Endothelial cell of umbilical vein (primary cell): ENCODE measurements around the gene TUBB2A. TPM values are rescaled to one million over a fixed set of nuclear protein-coding genes. Genes with fewer than 3 reads are reported as not detected.

ENCODE experiments used
- BruUV-seq: library from RNA; stranded (reverse); fragments of 400-500 nt; replicated peaks from 2 replicates; lab custom pipeline; 2021; lab: Mats Ljungman, UMichigan
- CTCF ChIA-PET: fragments of 300-600, 350-600 bp; sonication (Branson Sonifier 250); formaldehyde crosslinking; loops from one replicate; lab custom pipeline; 2021; ENCODE audit warnings: antibody characterized with exemption, inconsistent platforms; lab: Charles Lee
- POLR2A ChIA-PET: fragments of 300-600, 350-600 bp; sonication (Branson Sonifier 250); formaldehyde crosslinking; loops from one replicate; lab custom pipeline; 2021; ENCODE audit warnings: antibody characterized with exemption, inconsistent platforms; lab: Charles Lee
- DNase-seq: peaks from one replicate; pipeline ENCODE4 v3.0.0-alpha.2; 2011; ENCODE audit warnings: low read depth, low spot score
- FAIRE-seq: peaks from 2 replicates; lab custom pipeline; 2011; peaks lifted over from hg19 to GRCh38; lab: Jason Lieb, UNC
- H2AFZ ChIP-seq: 2 replicates; pipeline ENCODE4 v1.6.0; 2012; ENCODE audit warnings: low read depth, low read length, control low read depth, inconsistent platforms
- H3K27ac ChIP-seq: 2 replicates; pipeline ENCODE4 v1.5.1; 2011; ENCODE audit warnings: low read depth, mild to moderate bottlenecking, control low read depth, low read length, moderate library complexity; ENCODE audit not compliant: insufficient read depth
- H3K27me3 ChIP-seq, 2 experiments: 2 replicates each; pipeline versions ENCODE4 v1.6.0 to v1.6.1; 2011; ENCODE audit warnings: low read length in 2 of 2, mixed read lengths in 1 of 2; ENCODE audit not compliant: control insufficient read depth in 2 of 2, insufficient read depth in 2 of 2
- H3K36me3 ChIP-seq, 2 experiments: 2 replicates in 1 of 2; 3 replicates in 1 of 2; pipeline ENCODE4 v1.5.1; 2011; ENCODE audit warnings: low read length in 2 of 2, mild to moderate bottlenecking in 1 of 2, moderate library complexity in 1 of 2; ENCODE audit not compliant: control insufficient read depth in 2 of 2, insufficient read depth in 2 of 2; ENCODE audit errors: extremely low read depth in 1 of 2
- H3K4me1 ChIP-seq: 3 replicates; pipeline ENCODE4 v1.5.1; 2011; ENCODE audit warnings: mild to moderate bottlenecking, low read length; ENCODE audit not compliant: control insufficient read depth, insufficient read depth; ENCODE audit errors: extremely low read depth
- H3K4me2 ChIP-seq: 2 replicates; pipeline ENCODE4 v1.6.1; 2011; ENCODE audit warnings: low read length, control low read depth, mixed read lengths; ENCODE audit not compliant: insufficient read depth
- H3K4me3 ChIP-seq, 3 experiments: fragments of 200-600 bp in 1 of 3; sonication (generic), shearing (Covaris generic) in 1 of 3; replicated peaks in 1 of 3; 2 replicates each; pipeline ENCODE4 v1.5.1; 2011 to 2016; ENCODE audit warnings: control low read depth in 3 of 3, low read length in 3 of 3, mild to moderate bottlenecking in 2 of 3, inconsistent platforms in 1 of 3, low read depth in 1 of 3, moderate library complexity in 1 of 3; ENCODE audit not compliant: insufficient read depth in 1 of 3
- H3K79me2 ChIP-seq: 2 replicates; pipeline ENCODE4 v1.6.0; 2012; ENCODE audit warnings: low read length, inconsistent platforms; ENCODE audit not compliant: control insufficient read depth, insufficient read depth
- H3K9ac ChIP-seq: replicated peaks from 2 replicates; pipeline ENCODE3; 2011; ENCODE audit warnings: low read length, control low read depth; ENCODE audit not compliant: insufficient read depth; ENCODE audit errors: extremely low read depth
- H3K9me1 ChIP-seq: replicated peaks from 3 replicates; pipeline ENCODE4 v1.6.0; 2011; ENCODE audit warnings: mild to moderate bottlenecking, low read length; ENCODE audit not compliant: control insufficient read depth, insufficient read depth; ENCODE audit errors: extremely low read depth
- H3K9me3 ChIP-seq: replicated peaks from 2 replicates; pipeline ENCODE4 v1.5.1; 2012; ENCODE audit warnings: low read length, inconsistent platforms; ENCODE audit not compliant: control insufficient read depth, insufficient read depth
- H4K20me1 ChIP-seq: replicated peaks from 2 replicates; pipeline ENCODE3; 2011; ENCODE audit warnings: mild to moderate bottlenecking, low read length; ENCODE audit not compliant: control insufficient read depth, insufficient read depth; ENCODE audit errors: extremely low read depth
- EZH2 ChIP-seq: IDR thresholded peaks from 2 replicates; pipeline ENCODE4 v1.6.1; 2012; ENCODE audit warnings: borderline replicate concordance, low read depth, mild to moderate bottlenecking, moderate library complexity, low read length, inconsistent platforms; ENCODE audit not compliant: severe bottlenecking
- FOS ChIP-seq: IDR thresholded peaks from 2 replicates; pipeline ENCODE4 v1.6.1; 2011; ENCODE audit warnings: mild to moderate bottlenecking, low read length, moderate library complexity, borderline replicate concordance; ENCODE audit not compliant: insufficient read depth
- GATA2 ChIP-seq: IDR thresholded peaks from 2 replicates; pipeline ENCODE4 v1.7.0; 2011; ENCODE audit warnings: low read depth, mild to moderate bottlenecking, moderate library complexity, mixed read lengths, low read length; ENCODE audit not compliant: insufficient read length, insufficient read depth
- JUN ChIP-seq: IDR thresholded peaks from 2 replicates; pipeline ENCODE4 v1.6.1; 2011; ENCODE audit warnings: borderline replicate concordance, low read depth; ENCODE audit not compliant: insufficient read length, insufficient read depth
- MYC ChIP-seq: IDR thresholded peaks from one replicate; pipeline ENCODE4 v1.6.1; 2011; ENCODE audit warnings: mild to moderate bottlenecking, low read depth, low read length
- POLR2A ChIP-seq: IDR thresholded peaks from 2 replicates; pipeline ENCODE4 v1.6.1; 2012; ENCODE audit warnings: low read depth, mild to moderate bottlenecking, control low read depth, low read length
- POLR2AphosphoS5 ChIP-seq: IDR thresholded peaks from 2 replicates; pipeline ENCODE4 v1.6.1; 2012; ENCODE audit warnings: low read depth, mild to moderate bottlenecking, control low read depth, low read length, moderate library complexity; ENCODE audit not compliant: insufficient read depth
- dilution Hi-C: fragments of 300-500 bp; cut with MboI; formaldehyde crosslinking; loops from one replicate; pipeline ENCODE4 v1.15.0; 2019; ENCODE audit warnings: low sequenced_read_pairs; ENCODE audit not compliant: extremely low pct_ligation_motif_present
- intact Hi-C: fragments of 100-400 bp; cut with micrococcal nuclease; formaldehyde crosslinking; loops from one replicate; pipeline ENCODE4 v1.10.0; 2022
- polyA plus RNA-seq, 4 experiments: library from polyadenylated mRNA; depleted of rRNA in 3 of 4; stranded (reverse) in 3 of 4; unstranded in 1 of 4; fragments of >200 nt; gene quantifications; 2 replicates each; pipeline versions ENCODE4 v1.2.1 to v1.2.3, GENCODE V29; 2011 to 2012; ENCODE audit warnings: missing spikeins in 1 of 4
- total RNA-seq: library from RNA; stranded (reverse); gene quantifications from 2 replicates; pipeline ENCODE4 v1.2.3, GENCODE V29; 2021
- TF ChIP-seq, protein P1 (sequence below), 2 donors: IDR thresholded peaks; 1 replicate in 1 of 2; 2 replicates in 1 of 2; pipeline ENCODE4 v1.5.1; 2011; ENCODE audit warnings: low read length in 2 of 2, mild to moderate bottlenecking in 2 of 2, moderate library complexity in 2 of 2, control low read depth in 1 of 2, inconsistent platforms in 1 of 2, low read depth in 1 of 2; ENCODE audit not compliant: insufficient read depth in 1 of 2; ENCODE audit errors: extremely low read depth in 1 of 2
- TF ChIP-seq, protein P2 (sequence below): IDR thresholded peaks from 2 replicates; pipeline ENCODE4 v1.6.1; 2011; ENCODE audit not compliant: insufficient read depth, insufficient read length

Gene TUBB2A
- total and polyA plus RNA-seq, 2 donors (not counting 3 experiments of a cell fraction or from before 2014, with no cell fraction given) = 80.3 to 99.2 TPM

DNA sequence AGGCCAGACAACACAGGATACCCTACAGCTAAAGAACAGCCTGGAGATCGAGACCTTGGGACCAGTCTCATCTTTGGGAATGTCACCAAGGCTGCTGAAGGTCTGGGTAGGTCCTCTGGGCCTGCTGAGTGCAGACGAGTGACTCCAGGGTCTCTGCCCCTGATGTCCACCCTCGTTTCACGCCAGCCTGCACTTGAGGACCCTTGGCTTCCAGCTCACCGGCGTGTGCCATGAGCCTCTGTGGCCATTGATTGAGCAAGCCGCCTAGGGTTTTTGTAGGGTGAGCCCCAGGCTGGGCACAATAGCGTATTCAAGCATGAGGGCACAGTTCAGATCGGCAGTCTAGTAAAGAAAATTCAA lies 34.5 kb downstream of the TUBB2A start:
- H3K27ac ChIP-seq = no peak overlapping the region
- ChIA-PET CTCF (interaction anchor here (0.7 to 7.4 kb wide), 2 partner anchors 34 to 128 kb away, joined by 3 to 121 read pairs; partner anchors contain the start of gene TUBB2A), POLR2A (no interaction called here)
- H3K9me3 ChIP-seq = no peaks in the 10 kb centered on the region
- no peaks in the 10 kb centered on the region for H4K20me1 ChIP-seq
- H3K4me3 ChIP-seq = no peak overlapping the region
- H2AFZ ChIP-seq = no peak overlapping the region
- FAIRE-seq = no peak
- no peak for DNase-seq
- dilution Hi-C loops (no loop called here), intact Hi-C loops (no loop called here)
- TF ChIP-seq GATA2 (no peak), MYC (no peak), POLR2AphosphoS5 (no peak), POLR2A (no peak), FOS (no peak), JUN (no peak), EZH2 (no peak)
- TF ChIP-seq, protein P1, sequence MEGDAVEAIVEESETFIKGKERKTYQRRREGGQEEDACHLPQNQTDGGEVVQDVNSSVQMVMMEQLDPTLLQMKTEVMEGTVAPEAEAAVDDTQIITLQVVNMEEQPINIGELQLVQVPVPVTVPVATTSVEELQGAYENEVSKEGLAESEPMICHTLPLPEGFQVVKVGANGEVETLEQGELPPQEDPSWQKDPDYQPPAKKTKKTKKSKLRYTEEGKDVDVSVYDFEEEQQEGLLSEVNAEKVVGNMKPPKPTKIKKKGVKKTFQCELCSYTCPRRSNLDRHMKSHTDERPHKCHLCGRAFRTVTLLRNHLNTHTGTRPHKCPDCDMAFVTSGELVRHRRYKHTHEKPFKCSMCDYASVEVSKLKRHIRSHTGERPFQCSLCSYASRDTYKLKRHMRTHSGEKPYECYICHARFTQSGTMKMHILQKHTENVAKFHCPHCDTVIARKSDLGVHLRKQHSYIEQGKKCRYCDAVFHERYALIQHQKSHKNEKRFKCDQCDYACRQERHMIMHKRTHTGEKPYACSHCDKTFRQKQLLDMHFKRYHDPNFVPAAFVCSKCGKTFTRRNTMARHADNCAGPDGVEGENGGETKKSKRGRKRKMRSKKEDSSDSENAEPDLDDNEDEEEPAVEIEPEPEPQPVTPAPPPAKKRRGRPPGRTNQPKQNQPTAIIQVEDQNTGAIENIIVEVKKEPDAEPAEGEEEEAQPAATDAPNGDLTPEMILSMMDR (IDR thresholded peaks at IDR 0.05; ENCODE audit: extremely low read depth in 1 of 2, insufficient read depth in 1 of 2, low read depth in 1 of 2, low read length in 2 of 2) = no peak
- TF ChIP-seq, protein P2, sequence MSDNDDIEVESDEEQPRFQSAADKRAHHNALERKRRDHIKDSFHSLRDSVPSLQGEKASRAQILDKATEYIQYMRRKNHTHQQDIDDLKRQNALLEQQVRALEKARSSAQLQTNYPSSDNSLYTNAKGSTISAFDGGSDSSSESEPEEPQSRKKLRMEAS = no peak
- no peaks in the 10 kb centered on the region for H3K79me2 ChIP-seq
- H3K9me1 ChIP-seq = no peaks in the 10 kb centered on the region
- BruUV-seq = no TSS peak
- no peaks in the 10 kb centered on the region for H3K36me3 ChIP-seq
- H3K4me1 ChIP-seq = peaks cover 9% of the 10 kb centered on the region
- no peaks in the 10 kb centered on the region for H3K27me3 ChIP-seq
- no peak overlapping the region for H3K9ac ChIP-seq
- H3K4me2 ChIP-seq = no peak overlapping the region
